Progenitor cell of endocrine pancreas (in vitro differentiated cells): ENCODE results near the gene CD1C. TPM values are rescaled to one million over a fixed set of nuclear protein-coding genes. Genes with fewer than 3 reads are reported as not detected.
"Not testable (repeated sequence)": the region's sequence is repeated elsewhere in the genome, so short reads cannot be mapped to it uniquely, and the experiment has no call there.

Source experiments
- DNase-seq: peaks from one replicate; pipeline ENCODE4 v3.0.0; 2021; ENCODE audit warnings: low spot score; ENCODE audit not compliant: unreplicated experiment
- H3K27ac Mint-ChIP-seq: 2 replicates; pipeline ENCODE4 v1.8.0; 2021; ENCODE audit warnings: mild to moderate bottlenecking, moderate library complexity, mixed read lengths
- H3K27me3 Mint-ChIP-seq: 2 replicates; pipeline ENCODE4 v1.8.0; 2021; ENCODE audit warnings: mixed read lengths
- H3K36me3 Mint-ChIP-seq: 2 replicates; pipeline ENCODE4 v1.8.0; 2022; ENCODE audit warnings: mixed read lengths; ENCODE audit not compliant: insufficient read depth
- H3K4me1 Mint-ChIP-seq: 2 replicates; pipeline ENCODE4 v1.8.0; 2021; ENCODE audit warnings: low read depth, mixed read lengths
- H3K4me3 Mint-ChIP-seq: 2 replicates; pipeline ENCODE4 v1.8.0; 2021; ENCODE audit warnings: low read depth, mild to moderate bottlenecking, moderate library complexity, mixed read lengths
- H3K9me3 Mint-ChIP-seq: 2 replicates; pipeline ENCODE4 v1.8.0; 2021; ENCODE audit warnings: low read depth, mixed read lengths
- total RNA-seq: library from RNA; stranded (reverse); gene quantifications from 2 replicates; pipeline ENCODE4 v1.2.1, GENCODE V29; 2021
- TF ChIP-seq, protein P1 (sequence below): fragments of 200-600 bp; sonication (generic); IDR thresholded peaks from one replicate; pipeline ENCODE4 v1.5.0; 2021; ENCODE audit warnings: antibody characterized with exemption, mild to moderate bottlenecking; ENCODE audit not compliant: unreplicated experiment

Gene CD1C
- total RNA-seq, 1 donor from 2014 or later, result not detected

DNA sequence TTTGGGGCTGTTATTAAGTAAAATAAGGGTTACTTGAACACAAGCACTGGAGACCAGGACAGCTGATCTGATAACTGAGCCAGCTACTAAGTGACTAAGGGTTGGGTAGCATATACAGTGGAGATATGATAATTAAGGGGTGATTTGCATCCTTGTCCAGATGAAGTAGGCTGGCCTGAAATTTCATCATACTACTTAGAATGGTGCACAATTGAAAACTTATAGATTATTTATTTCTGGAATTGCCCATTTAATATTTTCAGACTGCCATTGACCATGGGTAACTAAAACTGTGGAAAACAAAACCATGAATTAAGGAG lies 45.5 kb downstream of the CD1C start:
- H3K27me3 Mint-ChIP-seq, result no peaks in the 10 kb centered on the region
- H3K27ac Mint-ChIP-seq, result no peak overlapping the region
- no peaks in the 10 kb centered on the region for H3K36me3 Mint-ChIP-seq
- H3K4me3 Mint-ChIP-seq, result no peak overlapping the region
- no peak for DNase-seq
- peaks cover 6% of the 10 kb centered on the region for H3K9me3 Mint-ChIP-seq
- no peaks in the 10 kb centered on the region for H3K4me1 Mint-ChIP-seq
- TF ChIP-seq, protein P1, sequence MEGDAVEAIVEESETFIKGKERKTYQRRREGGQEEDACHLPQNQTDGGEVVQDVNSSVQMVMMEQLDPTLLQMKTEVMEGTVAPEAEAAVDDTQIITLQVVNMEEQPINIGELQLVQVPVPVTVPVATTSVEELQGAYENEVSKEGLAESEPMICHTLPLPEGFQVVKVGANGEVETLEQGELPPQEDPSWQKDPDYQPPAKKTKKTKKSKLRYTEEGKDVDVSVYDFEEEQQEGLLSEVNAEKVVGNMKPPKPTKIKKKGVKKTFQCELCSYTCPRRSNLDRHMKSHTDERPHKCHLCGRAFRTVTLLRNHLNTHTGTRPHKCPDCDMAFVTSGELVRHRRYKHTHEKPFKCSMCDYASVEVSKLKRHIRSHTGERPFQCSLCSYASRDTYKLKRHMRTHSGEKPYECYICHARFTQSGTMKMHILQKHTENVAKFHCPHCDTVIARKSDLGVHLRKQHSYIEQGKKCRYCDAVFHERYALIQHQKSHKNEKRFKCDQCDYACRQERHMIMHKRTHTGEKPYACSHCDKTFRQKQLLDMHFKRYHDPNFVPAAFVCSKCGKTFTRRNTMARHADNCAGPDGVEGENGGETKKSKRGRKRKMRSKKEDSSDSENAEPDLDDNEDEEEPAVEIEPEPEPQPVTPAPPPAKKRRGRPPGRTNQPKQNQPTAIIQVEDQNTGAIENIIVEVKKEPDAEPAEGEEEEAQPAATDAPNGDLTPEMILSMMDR, result no peak

- H3K9me3 Mint-ChIP-seq, result peaks cover 12% of the 10 kb centered on the region
- H3K36me3 Mint-ChIP-seq, H3K4me1 Mint-ChIP-seq, H3K27ac Mint-ChIP-seq, DNase-seq, H3K4me3 Mint-ChIP-seq, H3K27me3 Mint-ChIP-seq: not testable (repeated sequence)
These were observed 46.7 kb downstream of the CD1C start for GRCh38 chr1:158336413-158336812.

Other genes with a start within 250 kb of the CD1C start
- 0.13 TPM in 1 of 2 replicates, not detected in the other for gene CD1D, start 109.0 kb upstream of the CD1C start, total RNA-seq
- not detected in 2 replicates for gene CD1A, start 35.5 kb upstream of the CD1C start, total RNA-seq
- gene CD1B, start 41.6 kb downstream of the CD1C start, total RNA-seq, result not detected in 2 replicates
- gene CD1E, start 64.0 kb downstream of the CD1C start, total RNA-seq, result not detected in 2 replicates
- not detected in 2 replicates for gene OR10T2, start 109.5 kb downstream of the CD1C start, total RNA-seq
- gene OR10K2, start 136.3 kb downstream of the CD1C start, total RNA-seq, result not detected in 2 replicates
- gene OR10K1, start 171.9 kb downstream of the CD1C start, total RNA-seq, result 0.07 TPM in 1 of 2 replicates, not detected in the other
- not detected in 2 replicates for gene OR10R2, start 182.3 kb downstream of the CD1C start, total RNA-seq